Stimulated activated naive CD4-positive, alpha-beta T cell treated with Interleukin-2 at 50 U/mL for 16 hours (primary cell): ENCODE results near the gene PGAP2.

Experiments used
- DNase-seq: peaks from one replicate; lab custom pipeline; 2025; lab: John Stamatoyannopoulos, UW

PGAP2 gene

GRCh38 chr11:3854977-3855807, 46.8 kb downstream of the PGAP2 start, which contains the start of gene STIM1:
Gene STIM1, plus strand, starts transcription at chr11:3855664. Its CDS starts 607 bp downstream, at chr11:3856271.
- DNase-seq: peak; percentile 98

- DNase-seq: peak; percentile 29
Measured at GRCh38 chr11:3855808-3856491, 47.6 kb downstream of the PGAP2 start.

- no peak for DNase-seq
Measured at GRCh38 chr11:3856856-3857553, 48.6 kb downstream of the PGAP2 start.

- DNase-seq: no peak
Measured at GRCh38 chr11:3857628-3858027, 49.3 kb downstream of the PGAP2 start.

GRCh38 chr11:3859373-3859881, 51.1 kb downstream of the PGAP2 start:
- no peak for DNase-seq

- peak; percentile 40 for DNase-seq
Measured at GRCh38 chr11:3860375-3860774, 52.0 kb downstream of the PGAP2 start.

GRCh38 chr11:3860898-3861393, 52.6 kb downstream of the PGAP2 start:
- DNase-seq: peak; percentile 31

- DNase-seq: no peak
Measured at GRCh38 chr11:3861683-3862082, 53.3 kb downstream of the PGAP2 start.

- DNase-seq: no peak
Measured at GRCh38 chr11:3865388-3866193, 57.2 kb downstream of the PGAP2 start.

- no peak for DNase-seq
Measured at GRCh38 chr11:3866206-3866605, 57.8 kb downstream of the PGAP2 start.

- no peak for DNase-seq
Measured at GRCh38 chr11:3866836-3867208, 58.5 kb downstream of the PGAP2 start.

- no peak for DNase-seq
Measured at GRCh38 chr11:3867209-3868091, 59.1 kb downstream of the PGAP2 start.

GRCh38 chr11:3873712-3874349, 65.5 kb downstream of the PGAP2 start:
- no peak for DNase-seq
